Endothelial cell (in vitro differentiated cells): ENCODE results near the gene LBHD1. TPM values are rescaled to one million over a fixed set of nuclear protein-coding genes. Genes with fewer than 3 reads are reported as not detected.

Source experiments
- DNase-seq: peaks from one replicate; pipeline ENCODE4 v3.0.0; 2021; ENCODE audit warnings: low spot score
- H3K27ac Mint-ChIP-seq: one replicate; pipeline ENCODE4 v1.8.0; 2021; ENCODE audit warnings: mixed read lengths, inconsistent platforms; ENCODE audit not compliant: unreplicated experiment
- H3K27me3 Mint-ChIP-seq: one replicate; pipeline ENCODE4 v1.8.0; 2021; ENCODE audit warnings: mild to moderate bottlenecking, moderate library complexity, mixed read lengths, inconsistent platforms; ENCODE audit not compliant: unreplicated experiment
- H3K36me3 Mint-ChIP-seq: one replicate; pipeline ENCODE4 v1.8.0; 2021; ENCODE audit warnings: mild to moderate bottlenecking, low read depth, mixed read lengths, inconsistent platforms; ENCODE audit not compliant: unreplicated experiment
- H3K4me1 Mint-ChIP-seq: one replicate; pipeline ENCODE4 v1.8.0; 2021; ENCODE audit warnings: mild to moderate bottlenecking, mixed read lengths, inconsistent platforms; ENCODE audit not compliant: unreplicated experiment
- H3K4me3 Mint-ChIP-seq: one replicate; pipeline ENCODE4 v1.8.0; 2021; ENCODE audit warnings: mild to moderate bottlenecking, mixed read lengths, inconsistent platforms; ENCODE audit not compliant: unreplicated experiment
- H3K9me3 Mint-ChIP-seq: one replicate; pipeline ENCODE4 v1.8.0; 2021; ENCODE audit warnings: mixed read lengths, inconsistent platforms; ENCODE audit not compliant: unreplicated experiment
- CTCF ChIP-seq: fragments of 200-600 bp; sonication (generic); IDR thresholded peaks from one replicate; pipeline ENCODE4 v1.5.0; 2021; ENCODE audit warnings: antibody characterized with exemption; ENCODE audit not compliant: unreplicated experiment
- total RNA-seq: library from RNA; stranded (reverse); fragmentation: NEBNext Ultra II Directional; extraction: Animal tissue kit (Norgen Biotek cat#: 25700); gene quantifications from one replicate; pipeline ENCODE4 v1.2.1, GENCODE V29; 2021; ENCODE audit not compliant: unreplicated experiment

Gene LBHD1
- total RNA-seq, 1 donor from 2014 or later = 11.2 TPM

- peak overlapping the region; percentile 4 for H3K4me3 Mint-ChIP-seq
- H3K36me3 Mint-ChIP-seq = peaks cover 60% of the 10 kb centered on the region
- H3K27me3 Mint-ChIP-seq = peaks cover 4% of the 10 kb centered on the region
- no peaks in the 10 kb centered on the region for H3K9me3 Mint-ChIP-seq
- H3K27ac Mint-ChIP-seq = no peak overlapping the region
- H3K4me1 Mint-ChIP-seq = peaks cover 2% of the 10 kb centered on the region
- no peak for DNase-seq
- TF ChIP-seq CTCF = no peak
Measured at GRCh38 chr11:62715150-62716130, 43.4 kb upstream of the LBHD1 start.

GRCh38 chr11:62713343-62713742, 41.3 kb upstream of the LBHD1 start:
- H3K27ac Mint-ChIP-seq = no peak overlapping the region
- peaks cover 4% of the 10 kb centered on the region for H3K27me3 Mint-ChIP-seq
- H3K4me3 Mint-ChIP-seq = no peak overlapping the region
- H3K4me1 Mint-ChIP-seq = peaks cover 19% of the 10 kb centered on the region
- TF ChIP-seq CTCF = no peak
- DNase-seq = no peak
- H3K9me3 Mint-ChIP-seq = no peaks in the 10 kb centered on the region
- peaks cover 51% of the 10 kb centered on the region for H3K36me3 Mint-ChIP-seq

GRCh38 chr11:62712861-62713260, 40.8 kb upstream of the LBHD1 start:
- no peak for TF ChIP-seq CTCF

GRCh38 chr11:62712276-62712812, 40.3 kb upstream of the LBHD1 start:
- peaks cover 21% of the 10 kb centered on the region for H3K4me1 Mint-ChIP-seq
- no peak overlapping the region for H3K4me3 Mint-ChIP-seq
- no peak for DNase-seq
- H3K36me3 Mint-ChIP-seq = peaks cover 45% of the 10 kb centered on the region
- no peaks in the 10 kb centered on the region for H3K9me3 Mint-ChIP-seq
- H3K27me3 Mint-ChIP-seq = peaks cover 2% of the 10 kb centered on the region
- H3K27ac Mint-ChIP-seq = peak overlapping the region; percentile 2
- no peak for TF ChIP-seq CTCF

More at GRCh38 chr11:62712861-62713260, 40.8 kb upstream of the LBHD1 start:
- H3K36me3 Mint-ChIP-seq = peaks cover 46% of the 10 kb centered on the region
- no peak for DNase-seq
- no peaks in the 10 kb centered on the region for H3K9me3 Mint-ChIP-seq
- peaks cover 2% of the 10 kb centered on the region for H3K27me3 Mint-ChIP-seq
- H3K27ac Mint-ChIP-seq = peak overlapping the region; percentile 2
- H3K4me1 Mint-ChIP-seq = peaks cover 20% of the 10 kb centered on the region
- H3K4me3 Mint-ChIP-seq = no peak overlapping the region

- H3K36me3 Mint-ChIP-seq = peaks cover 32% of the 10 kb centered on the region
- DNase-seq = no peak
- peak overlapping the region; percentile 97 for H3K27ac Mint-ChIP-seq
- TF ChIP-seq CTCF = no peak
- H3K9me3 Mint-ChIP-seq = no peaks in the 10 kb centered on the region
- H3K4me1 Mint-ChIP-seq = peaks cover 28% of the 10 kb centered on the region
- H3K27me3 Mint-ChIP-seq = peaks cover 9% of the 10 kb centered on the region
- H3K4me3 Mint-ChIP-seq = peak overlapping the region; percentile 92
Measured at GRCh38 chr11:62710001-62710345, 37.9 kb upstream of the LBHD1 start.
